ENCODE measurements around the gene KRT71. TPM values are rescaled to one million over a fixed set of nuclear protein-coding genes. Genes with fewer than 3 reads are reported as not detected.

Gene KRT71
- total and polyA plus RNA-seq, 8 donors, result not detected

DNA sequence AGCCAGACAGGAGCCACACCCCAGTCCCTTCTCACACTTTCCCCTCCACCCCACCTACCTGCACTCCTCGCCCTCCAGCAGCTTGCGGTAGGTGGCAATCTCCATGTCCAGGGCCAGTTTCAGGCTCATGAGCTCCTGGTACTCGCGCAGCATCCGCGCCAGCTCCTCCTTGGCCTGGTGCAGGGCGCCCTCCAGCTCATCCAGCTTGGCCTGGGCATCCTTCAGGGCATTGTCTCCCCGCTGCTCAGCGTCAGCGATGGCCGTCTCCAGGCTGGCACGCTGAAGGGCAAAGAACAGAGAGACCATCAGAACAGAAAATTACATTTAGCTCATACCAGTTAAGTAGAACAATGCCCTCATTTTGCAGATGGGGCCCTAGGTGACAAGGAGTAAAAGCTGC is 15.2 kb upstream of the KRT71 start:
- no peaks in the 10 kb centered on the region for H3K36me3 ChIP-seq
- H3K27ac ChIP-seq, result no peak overlapping the region
- no peak overlapping the region for H3K4me3 ChIP-seq
- TF ChIP-seq POLR2A (IDR thresholded peaks at IDR 0.05) (no peak), POLR2AphosphoS5 (IDR thresholded peaks at IDR 0.05) (no peak), EP300 (IDR thresholded peaks at IDR 0.05) (no peak)
- TF ChIP-seq, protein P1, sequence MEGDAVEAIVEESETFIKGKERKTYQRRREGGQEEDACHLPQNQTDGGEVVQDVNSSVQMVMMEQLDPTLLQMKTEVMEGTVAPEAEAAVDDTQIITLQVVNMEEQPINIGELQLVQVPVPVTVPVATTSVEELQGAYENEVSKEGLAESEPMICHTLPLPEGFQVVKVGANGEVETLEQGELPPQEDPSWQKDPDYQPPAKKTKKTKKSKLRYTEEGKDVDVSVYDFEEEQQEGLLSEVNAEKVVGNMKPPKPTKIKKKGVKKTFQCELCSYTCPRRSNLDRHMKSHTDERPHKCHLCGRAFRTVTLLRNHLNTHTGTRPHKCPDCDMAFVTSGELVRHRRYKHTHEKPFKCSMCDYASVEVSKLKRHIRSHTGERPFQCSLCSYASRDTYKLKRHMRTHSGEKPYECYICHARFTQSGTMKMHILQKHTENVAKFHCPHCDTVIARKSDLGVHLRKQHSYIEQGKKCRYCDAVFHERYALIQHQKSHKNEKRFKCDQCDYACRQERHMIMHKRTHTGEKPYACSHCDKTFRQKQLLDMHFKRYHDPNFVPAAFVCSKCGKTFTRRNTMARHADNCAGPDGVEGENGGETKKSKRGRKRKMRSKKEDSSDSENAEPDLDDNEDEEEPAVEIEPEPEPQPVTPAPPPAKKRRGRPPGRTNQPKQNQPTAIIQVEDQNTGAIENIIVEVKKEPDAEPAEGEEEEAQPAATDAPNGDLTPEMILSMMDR (IDR thresholded peaks at IDR 0.05), result no peak
- intact Hi-C loops (cut with DNase I; ENCODE audit: low total_unique reads), result no loop called here
- DNase-seq, result no peak
- no peaks in the 10 kb centered on the region for H3K9me3 ChIP-seq
- no peaks in the 10 kb centered on the region for H3K4me1 ChIP-seq
- 81 to 93% (median 88%) methylated on average over 12 of the region's 12 CpGs for WGBS, 5 donors
- H3K27me3 ChIP-seq, result peaks cover 0 to 58% (median 8%) of the 10 kb centered on the region in 3 donors

DNA sequence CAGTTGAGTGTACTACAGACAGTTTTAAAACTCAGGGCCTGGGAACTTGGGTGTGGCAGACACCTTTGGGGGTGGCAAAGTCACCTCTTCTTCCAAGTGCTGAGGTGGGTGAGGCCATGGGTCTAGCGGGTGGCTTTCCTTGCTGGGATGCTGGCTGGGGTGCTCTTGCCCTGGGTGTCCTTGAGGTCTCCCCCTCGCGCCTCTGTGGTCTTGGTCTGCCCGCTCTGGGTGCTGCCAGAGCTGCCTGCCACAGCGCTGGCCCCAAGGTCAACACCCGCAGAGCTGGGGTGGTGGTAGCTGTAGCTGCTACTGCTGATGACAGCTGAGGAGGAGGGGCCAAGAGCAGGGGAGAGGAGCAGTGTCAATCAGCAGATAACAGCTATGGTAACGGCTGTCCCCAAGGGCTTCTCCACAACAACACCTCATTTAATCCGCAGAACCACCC is 13.9 kb upstream of the KRT71 start:
- Histone ChIP-seq H3K27me3 (peaks cover 0 to 47% (median 8%) of the 10 kb centered on the region in 3 donors), H3K4me3 (no peak overlapping the region), H3K27ac (no peak overlapping the region), H3K9me3 (no peaks in the 10 kb centered on the region), H3K36me3 (no peaks in the 10 kb centered on the region), H3K4me1 (no peaks in the 10 kb centered on the region)
- peak in 1 of 2 donors; percentile 25 for DNase-seq
- intact Hi-C loops (cut with DNase I; ENCODE audit: low total_unique reads), result no loop called here
- TF ChIP-seq POLR2AphosphoS5 (IDR thresholded peaks at IDR 0.05) (no peak), POLR2A (IDR thresholded peaks at IDR 0.05) (no peak), EP300 (IDR thresholded peaks at IDR 0.05) (no peak)
- TF ChIP-seq, protein P1 (IDR thresholded peaks at IDR 0.05), result no peak
- WGBS, 5 donors, result 51 to 65% (median 62%) methylated on average over 4 to 8 of the region's 8 CpGs

DNA sequence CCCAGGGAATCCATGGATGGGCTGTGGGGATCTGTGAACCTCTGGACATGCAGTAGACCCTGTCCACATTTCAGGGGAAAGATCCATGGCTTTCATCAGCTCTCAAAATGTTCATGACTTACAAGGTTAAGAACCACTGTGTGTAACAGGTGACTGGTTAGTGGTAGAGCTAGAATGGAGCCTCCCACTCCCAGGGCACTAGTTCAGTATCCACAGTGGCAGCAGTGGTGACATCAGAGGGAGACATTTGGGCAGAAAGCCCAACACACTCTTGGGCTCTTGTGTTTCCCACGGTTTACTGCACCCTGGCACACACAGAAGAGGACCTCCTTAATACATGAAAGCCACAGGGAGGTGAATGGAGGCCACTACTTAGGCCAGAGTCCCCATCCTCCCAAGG is 11.6 kb upstream of the KRT71 start:
- Histone ChIP-seq H3K27ac (no peak overlapping the region), H3K36me3 (no peaks in the 10 kb centered on the region), H3K27me3 (peaks cover 0 to 38% (median 4%) of the 10 kb centered on the region in 3 donors), H3K9me3 (no peaks in the 10 kb centered on the region), H3K4me3 (no peak overlapping the region), H3K4me1 (no peaks in the 10 kb centered on the region)
- TF ChIP-seq POLR2AphosphoS5 (IDR thresholded peaks at IDR 0.05), result no peak
- no peak for TF ChIP-seq POLR2A (IDR thresholded peaks at IDR 0.05)
- TF ChIP-seq, protein P1 (IDR thresholded peaks at IDR 0.05), result no peak
- TF ChIP-seq EP300 (IDR thresholded peaks at IDR 0.05), result no peak
- no peak for DNase-seq
- intact Hi-C loops (cut with DNase I; ENCODE audit: low total_unique reads), result no loop called here
- WGBS, 5 donors, result 53 to 62% (median 57%) methylated on average over 1 of the region's 1 CpG

DNA sequence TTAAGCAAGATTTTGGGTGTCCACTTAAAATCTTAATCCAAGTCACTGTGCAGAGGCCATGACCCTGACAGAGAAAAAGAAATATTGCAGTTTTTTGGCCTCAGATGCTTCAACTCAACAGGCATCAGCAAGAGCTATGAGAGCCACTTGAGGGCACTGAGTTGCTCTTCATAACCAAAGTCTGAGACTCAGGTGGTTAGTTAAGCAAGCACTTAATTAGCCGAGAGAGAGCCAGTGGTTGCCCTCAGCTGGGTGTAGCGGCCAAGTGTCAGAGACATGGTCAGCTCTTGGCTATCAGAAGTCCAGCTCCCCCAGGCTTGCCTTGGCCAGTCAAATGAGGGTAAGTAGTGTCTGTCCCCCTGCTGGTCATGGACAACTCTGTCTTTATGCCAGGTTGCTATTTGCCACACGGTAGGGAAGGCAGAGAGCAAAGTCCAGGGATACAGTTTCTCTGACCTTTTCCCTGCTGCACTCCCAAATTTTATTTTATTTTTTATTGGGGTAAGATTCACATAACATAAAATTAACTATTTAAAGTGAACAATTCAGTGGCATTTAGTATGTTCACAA is 9.0 kb upstream of the KRT71 start:
- Histone ChIP-seq H3K27ac (no peak overlapping the region), H3K9me3 (no peaks in the 10 kb centered on the region), H3K4me3 (no peak overlapping the region), H3K4me1 (no peaks in the 10 kb centered on the region), H3K27me3 (peaks cover 0 to 36% (median 3%) of the 10 kb centered on the region in 3 donors), H3K36me3 (no peaks in the 10 kb centered on the region)
- 42 to 74% (median 60%) methylated on average over 3 of the region's 3 CpGs for WGBS, 5 donors
- TF ChIP-seq, protein P1 (IDR thresholded peaks at IDR 0.05), result no peak
- no peak for TF ChIP-seq EP300 (IDR thresholded peaks at IDR 0.05)
- no peak for TF ChIP-seq POLR2AphosphoS5 (IDR thresholded peaks at IDR 0.05)
- TF ChIP-seq POLR2A (IDR thresholded peaks at IDR 0.05), result no peak
- intact Hi-C loops (cut with DNase I; ENCODE audit: low total_unique reads), result no loop called here
- DNase-seq, result peak in 1 of 2 donors; percentile 15
